ENCODE results near the gene CHID1. TPM values are rescaled to one million over a fixed set of nuclear protein-coding genes. Genes with fewer than 3 reads are reported as not detected.

The CHID1 gene
- total RNA-seq, 2 experiments from 2014 or later, result 69.8 to 72.0 TPM

DNA sequence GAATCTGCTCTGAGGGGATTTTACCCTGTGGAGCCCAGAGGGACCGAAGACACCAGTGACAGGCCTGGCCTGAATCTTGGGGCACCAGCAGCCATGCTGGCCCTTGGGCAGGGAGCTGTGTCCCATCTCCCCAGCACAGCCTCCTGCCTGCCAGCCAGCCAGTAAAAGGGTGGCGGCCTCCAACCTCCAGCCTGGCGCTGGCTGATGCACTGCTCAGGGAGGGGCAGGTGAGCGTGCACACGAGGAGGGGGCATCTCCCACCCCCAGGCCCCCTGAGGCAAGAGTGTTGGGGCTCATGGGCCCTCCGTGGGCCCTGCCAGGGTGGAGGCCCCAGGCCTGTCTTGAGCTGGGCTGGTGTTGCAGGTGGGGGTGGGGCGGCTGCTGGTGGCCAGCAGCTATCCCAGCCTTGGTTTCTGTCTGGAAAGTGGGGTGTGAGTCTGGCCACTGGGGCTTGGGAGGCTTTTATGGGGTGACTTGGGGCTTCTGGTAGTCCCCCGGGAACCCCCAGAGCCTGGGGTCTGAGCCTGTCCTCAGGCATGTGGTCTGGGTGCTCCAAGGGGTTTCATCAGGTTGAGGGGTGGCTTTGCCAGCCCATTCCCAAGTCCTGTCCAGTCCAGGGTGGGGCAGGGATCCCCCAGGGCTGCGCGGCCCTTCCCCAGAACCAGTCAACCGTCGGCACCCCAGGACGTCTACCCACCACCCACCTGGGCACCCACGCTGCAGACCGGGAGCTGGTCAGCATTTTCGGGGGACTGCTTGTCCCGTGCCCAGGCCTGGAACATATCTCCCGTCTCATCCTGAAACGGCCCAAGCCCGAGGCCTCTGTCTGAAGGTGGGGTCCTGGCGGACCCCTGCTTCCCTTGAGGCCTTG lies 50.1 kb downstream of the CHID1 start:
- TF ChIP-seq, protein P1, sequence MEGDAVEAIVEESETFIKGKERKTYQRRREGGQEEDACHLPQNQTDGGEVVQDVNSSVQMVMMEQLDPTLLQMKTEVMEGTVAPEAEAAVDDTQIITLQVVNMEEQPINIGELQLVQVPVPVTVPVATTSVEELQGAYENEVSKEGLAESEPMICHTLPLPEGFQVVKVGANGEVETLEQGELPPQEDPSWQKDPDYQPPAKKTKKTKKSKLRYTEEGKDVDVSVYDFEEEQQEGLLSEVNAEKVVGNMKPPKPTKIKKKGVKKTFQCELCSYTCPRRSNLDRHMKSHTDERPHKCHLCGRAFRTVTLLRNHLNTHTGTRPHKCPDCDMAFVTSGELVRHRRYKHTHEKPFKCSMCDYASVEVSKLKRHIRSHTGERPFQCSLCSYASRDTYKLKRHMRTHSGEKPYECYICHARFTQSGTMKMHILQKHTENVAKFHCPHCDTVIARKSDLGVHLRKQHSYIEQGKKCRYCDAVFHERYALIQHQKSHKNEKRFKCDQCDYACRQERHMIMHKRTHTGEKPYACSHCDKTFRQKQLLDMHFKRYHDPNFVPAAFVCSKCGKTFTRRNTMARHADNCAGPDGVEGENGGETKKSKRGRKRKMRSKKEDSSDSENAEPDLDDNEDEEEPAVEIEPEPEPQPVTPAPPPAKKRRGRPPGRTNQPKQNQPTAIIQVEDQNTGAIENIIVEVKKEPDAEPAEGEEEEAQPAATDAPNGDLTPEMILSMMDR (IDR thresholded peaks at IDR 0.05), result no peak
- Mint-ChIP-seq H3K4me1 (ENCODE audit: low read depth) (peaks cover 3% of the 10 kb centered on the region), H3K9me3 (no peaks in the 10 kb centered on the region), H3K4me3 (no peak overlapping the region), H3K36me3 (ENCODE audit: low read depth) (no peaks in the 10 kb centered on the region), H3K27ac (no peak overlapping the region), H3K27me3 (no peaks in the 10 kb centered on the region)
- intact Hi-C loops (cut with micrococcal nuclease), result no loop called here
- ATAC-seq (no peak), DNase-seq (no peak)
- ChIA-PET POLR2A (interaction anchor here (0.9 kb wide), 1 partner anchor 20 kb away, joined by 3 read pairs; no protein-coding TSS in a partner anchor), CTCF (no interaction called here)

DNA sequence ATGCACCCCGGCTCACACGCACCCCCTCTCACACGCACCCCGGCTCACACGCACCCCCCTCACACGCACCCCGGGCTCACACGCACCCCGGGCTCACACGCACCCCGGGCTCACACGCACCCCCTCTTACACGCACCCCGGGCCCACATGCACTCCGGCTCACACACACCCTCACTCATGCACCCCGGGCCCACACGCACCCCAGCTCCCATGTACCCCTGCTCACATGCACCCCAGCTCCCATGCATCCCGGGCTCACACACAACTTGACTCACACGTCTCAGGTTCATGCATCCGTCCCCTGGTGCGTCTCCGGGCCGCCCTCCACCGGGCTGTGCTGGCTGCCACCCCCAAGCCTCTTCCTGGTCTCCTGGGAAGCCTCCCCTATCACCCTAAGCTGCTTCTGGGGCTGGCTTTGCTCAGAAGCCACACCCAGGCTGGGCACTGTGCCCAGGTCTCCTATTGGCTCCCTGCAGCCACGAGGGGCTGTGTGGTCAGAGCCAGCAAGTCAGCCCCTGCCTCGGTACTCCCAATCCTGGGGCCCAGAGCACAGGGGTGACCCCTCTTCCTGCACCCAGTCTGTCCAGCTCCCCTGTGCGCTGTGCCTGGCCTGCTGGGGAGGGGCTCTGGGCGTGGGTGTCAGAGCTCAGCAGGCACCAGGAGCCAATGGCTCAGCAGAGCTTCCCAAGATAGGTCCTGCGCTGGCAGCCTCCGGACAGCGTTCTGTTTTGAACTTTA lies 51.0 kb downstream of the CHID1 start:
- no peak for ATAC-seq
- Mint-ChIP-seq H3K4me1 (ENCODE audit: low read depth) (peaks cover 3% of the 10 kb centered on the region), H3K9me3 (no peaks in the 10 kb centered on the region), H3K27me3 (no peaks in the 10 kb centered on the region), H3K4me3 (no peak overlapping the region), H3K27ac (no peak overlapping the region), H3K36me3 (ENCODE audit: low read depth) (no peaks in the 10 kb centered on the region)
- CTCF ChIA-PET, result no interaction called here
- no peak for DNase-seq
- POLR2A ChIA-PET, result no interaction called here
- intact Hi-C loops (cut with micrococcal nuclease), result no loop called here
- TF ChIP-seq, protein P1 (IDR thresholded peaks at IDR 0.05), result no peak

DNA sequence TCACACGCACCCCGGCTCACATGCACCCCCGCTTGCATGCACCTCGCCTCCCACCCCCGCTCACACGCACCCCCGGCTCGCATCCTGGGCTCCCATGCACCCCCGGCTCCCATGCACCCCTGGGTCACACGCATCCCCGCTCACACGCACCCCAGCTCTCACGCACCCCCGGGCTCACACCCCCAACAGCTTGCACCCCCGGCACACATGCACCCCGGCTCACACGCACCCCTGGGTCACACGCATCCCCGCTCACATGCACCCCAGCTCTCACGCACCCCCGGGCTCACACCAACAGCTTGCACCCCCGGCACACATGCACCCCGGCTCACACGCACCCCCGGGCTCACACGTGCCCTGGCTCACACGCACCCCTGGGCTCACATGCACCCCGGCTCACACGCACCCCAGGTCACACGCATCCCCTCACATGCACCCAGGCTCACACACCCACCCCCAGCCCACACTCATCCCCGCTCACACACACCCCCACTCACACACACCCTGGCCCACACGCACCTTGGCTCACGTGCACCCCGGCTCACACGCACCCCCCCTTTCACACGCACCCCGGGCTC lies 51.8 kb downstream of the CHID1 start:
- TF ChIP-seq, protein P1 (IDR thresholded peaks at IDR 0.05), result no peak
- Mint-ChIP-seq H3K4me1 (ENCODE audit: low read depth) (peaks cover 3% of the 10 kb centered on the region), H3K27me3 (no peaks in the 10 kb centered on the region), H3K9me3 (no peaks in the 10 kb centered on the region), H3K36me3 (ENCODE audit: low read depth) (no peaks in the 10 kb centered on the region), H3K27ac (no peak overlapping the region), H3K4me3 (no peak overlapping the region)
- DNase-seq (no peak), ATAC-seq (no peak)
- POLR2A ChIA-PET, result no interaction called here
- CTCF ChIA-PET, result no interaction called here
- intact Hi-C loops (cut with micrococcal nuclease), result no loop called here

DNA sequence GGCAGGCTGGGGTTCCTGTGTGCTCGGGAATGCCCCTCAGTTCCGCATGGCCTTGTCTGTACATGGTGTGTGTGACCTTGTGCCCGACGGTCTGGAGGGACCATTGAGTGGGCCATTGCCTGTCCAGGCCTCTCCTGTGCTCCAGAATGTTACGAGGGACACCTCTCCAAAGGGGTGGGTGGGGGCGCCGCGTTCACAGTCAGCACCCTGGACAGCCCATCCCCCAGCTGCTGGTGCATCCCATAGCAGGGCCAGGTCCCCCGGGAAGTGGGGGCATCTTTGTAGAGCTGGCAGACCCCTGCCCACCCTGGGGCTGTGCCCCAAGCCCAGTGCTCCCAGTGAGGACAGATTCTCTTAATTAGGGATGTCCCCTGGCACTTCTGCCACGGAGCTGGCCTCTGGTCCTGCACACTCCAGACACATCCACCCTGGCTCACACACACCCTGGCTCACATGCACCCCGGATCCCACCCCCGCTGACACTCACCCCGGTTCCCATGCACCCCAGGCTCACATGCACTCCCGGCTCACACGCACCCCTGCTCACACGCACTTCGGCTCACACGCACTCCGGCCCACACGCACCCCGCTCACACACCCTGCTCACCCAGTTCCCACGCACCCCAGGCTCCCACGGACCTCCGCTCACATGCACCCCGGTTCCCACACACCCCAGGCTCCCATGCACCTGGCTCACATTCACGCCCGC lies 52.4 kb downstream of the CHID1 start:
- CTCF ChIA-PET, result no interaction called here
- Mint-ChIP-seq H3K4me1 (ENCODE audit: low read depth) (peaks cover 3% of the 10 kb centered on the region), H3K27ac (no peak overlapping the region), H3K36me3 (ENCODE audit: low read depth) (no peaks in the 10 kb centered on the region), H3K27me3 (no peaks in the 10 kb centered on the region), H3K9me3 (no peaks in the 10 kb centered on the region), H3K4me3 (no peak overlapping the region)
- ATAC-seq (no peak), DNase-seq (no peak)
- intact Hi-C loops (cut with micrococcal nuclease), result no loop called here
- TF ChIP-seq, protein P1 (IDR thresholded peaks at IDR 0.05), result no peak
- POLR2A ChIA-PET, result no interaction called here

Data from activated CD8-positive, alpha-beta T cell treated with anti-CD3 and anti-CD28 coated beads for 36 hours (primary cell).